Measurements from ENCODE around the gene HCLS1. TPM values are rescaled to one million over a fixed set of nuclear protein-coding genes. Genes with fewer than 3 reads are reported as not detected.
A peak's percentile ranks its signal among the peaks of the same experiment; 100 is the strongest.

The HCLS1 gene
- total and polyA plus RNA-seq, 2 experiments from 2014 or later, result 28.6 to 39.2 TPM

GRCh38 chr3:121663171-121663847, 2.6 kb upstream of the HCLS1 start:
- DNase-seq, result no peak
- Histone ChIP-seq H3K4me3 (no peak overlapping the region), H3K4me2 (ENCODE audit: unreplicated experiment) (no peak overlapping the region), H3K27me3 (replicated peaks; ENCODE audit: insufficient read depth) (no peaks in the 10 kb centered on the region), H3K27ac (no peak overlapping the region), H3K9ac (no peak overlapping the region), H3K79me2 (ENCODE audit: insufficient read depth) (peaks cover 18% of the 10 kb centered on the region), H3K36me3 (ENCODE audit: low read depth) (peaks cover 24% of the 10 kb centered on the region; the same call in 1 of the 2 replicates), H3K9me2 (ENCODE audit: insufficient read depth) (no peaks in the 10 kb centered on the region), H4K20me1 (ENCODE audit: insufficient read depth) (no peaks in the 10 kb centered on the region), H3K9me3 (ENCODE audit: low read depth) (no peaks in the 10 kb centered on the region), H2AFZ (no peak overlapping the region), H3F3A (ENCODE audit: insufficient read depth) (peaks cover 13% of the 10 kb centered on the region; the same call in 1 of the 2 replicates), H3K4me1 (ENCODE audit: insufficient read depth) (peaks cover 4% of the 10 kb centered on the region; the same call in 1 of the 2 replicates)
- in situ Hi-C loops (cut with MboI), result no loop called here
- no peak for TF ChIP-seq EZH2 (IDR thresholded peaks at IDR 0.05; ENCODE audit: insufficient read depth, poor library complexity, severe bottlenecking)
- no peak for TF ChIP-seq EZH2phosphoT487 (IDR thresholded peaks at IDR 0.05; ENCODE audit: insufficient read depth, low read depth)
- 73 to 78% methylated on average over 2 of the region's 2 CpGs for WGBS, 2 experiments (ENCODE audit: low coverage in 1 of 2, low lambda C conversion rate in 2 of 2, missing lambda C conversion rate in 2 of 2)

GRCh38 chr3:121662742-121663141, 2.0 kb upstream of the HCLS1 start:
- H2AFZ ChIP-seq, result no peak overlapping the region
- H3K27ac ChIP-seq, result no peak overlapping the region
- DNase-seq, result no peak
- no peaks in the 10 kb centered on the region for H3K9me3 ChIP-seq (ENCODE audit: low read depth)
- no peaks in the 10 kb centered on the region for H3K9me2 ChIP-seq (ENCODE audit: insufficient read depth)
- H3K4me1 ChIP-seq (ENCODE audit: insufficient read depth), result peaks cover 4% of the 10 kb centered on the region; the same call in 1 of the 2 replicates
- no peaks in the 10 kb centered on the region for H4K20me1 ChIP-seq (ENCODE audit: insufficient read depth)
- peaks cover 13% of the 10 kb centered on the region; the same call in 1 of the 2 replicates for H3F3A ChIP-seq (ENCODE audit: insufficient read depth)
- peaks cover 19% of the 10 kb centered on the region; the same call in 1 of the 2 replicates for H3K36me3 ChIP-seq (ENCODE audit: low read depth)
- no peaks in the 10 kb centered on the region for H3K27me3 ChIP-seq (replicated peaks; ENCODE audit: insufficient read depth)
- H3K79me2 ChIP-seq (ENCODE audit: insufficient read depth), result peaks cover 24% of the 10 kb centered on the region
- TF ChIP-seq EZH2phosphoT487 (IDR thresholded peaks at IDR 0.05; ENCODE audit: insufficient read depth, low read depth) (no peak), EZH2 (IDR thresholded peaks at IDR 0.05; ENCODE audit: insufficient read depth, poor library complexity, severe bottlenecking) (no peak)
- no peak overlapping the region for H3K4me3 ChIP-seq
- in situ Hi-C loops (cut with MboI), result no loop called here
- H3K4me2 ChIP-seq (ENCODE audit: unreplicated experiment), result no peak overlapping the region
- no peak overlapping the region for H3K9ac ChIP-seq

- Histone ChIP-seq H3F3A (ENCODE audit: insufficient read depth) (peaks cover 13% of the 10 kb centered on the region; the same call in 1 of the 2 replicates), H3K27me3 (replicated peaks; ENCODE audit: insufficient read depth) (no peaks in the 10 kb centered on the region), H3K36me3 (ENCODE audit: low read depth) (peaks cover 6% of the 10 kb centered on the region; the same call in 1 of the 2 replicates), H3K9me3 (ENCODE audit: low read depth) (no peaks in the 10 kb centered on the region), H3K4me1 (ENCODE audit: insufficient read depth) (peaks cover 4% of the 10 kb centered on the region; the same call in 1 of the 2 replicates), H3K4me3 (no peak overlapping the region), H3K79me2 (ENCODE audit: insufficient read depth) (peaks cover 25% of the 10 kb centered on the region), H3K4me2 (ENCODE audit: unreplicated experiment) (no peak overlapping the region), H3K9ac (no peak overlapping the region; the same call in 1 of the 2 replicates), H3K27ac (peak overlapping the region; percentile 77), H3K9me2 (ENCODE audit: insufficient read depth) (no peaks in the 10 kb centered on the region), H2AFZ (peak overlapping the region; percentile 67), H4K20me1 (ENCODE audit: insufficient read depth) (no peaks in the 10 kb centered on the region)
- in situ Hi-C loops (cut with MboI), result no loop called here
- WGBS, 2 experiments (ENCODE audit: low coverage in 1 of 2, low lambda C conversion rate in 2 of 2, missing lambda C conversion rate in 2 of 2), result 97 to 98% methylated on average over 6 of the region's 6 CpGs
- no peak for DNase-seq
- TF ChIP-seq EZH2phosphoT487 (IDR thresholded peaks at IDR 0.05; ENCODE audit: insufficient read depth, low read depth), result no peak
- no peak for TF ChIP-seq EZH2 (IDR thresholded peaks at IDR 0.05; ENCODE audit: insufficient read depth, poor library complexity, severe bottlenecking)
Measured at GRCh38 chr3:121661376-121661775, 673 bp upstream of the HCLS1 start.

- TF ChIP-seq EZH2 (IDR thresholded peaks at IDR 0.05; ENCODE audit: insufficient read depth, poor library complexity, severe bottlenecking), result no peak
- TF ChIP-seq EZH2phosphoT487 (IDR thresholded peaks at IDR 0.05; ENCODE audit: insufficient read depth, low read depth), result no peak
- Histone ChIP-seq H3K36me3 (ENCODE audit: low read depth) (no peaks in the 10 kb centered on the region; the same call in 1 of the 2 replicates), H3F3A (ENCODE audit: insufficient read depth) (peaks cover 13% of the 10 kb centered on the region; the same call in 1 of the 2 replicates), H4K20me1 (ENCODE audit: insufficient read depth) (no peaks in the 10 kb centered on the region), H3K27me3 (replicated peaks; ENCODE audit: insufficient read depth) (no peaks in the 10 kb centered on the region), H2AFZ (no peak overlapping the region), H3K4me1 (ENCODE audit: insufficient read depth) (peaks cover 4% of the 10 kb centered on the region; the same call in 1 of the 2 replicates), H3K9me2 (ENCODE audit: insufficient read depth) (no peaks in the 10 kb centered on the region), H3K79me2 (ENCODE audit: insufficient read depth) (peaks cover 25% of the 10 kb centered on the region), H3K4me2 (ENCODE audit: unreplicated experiment) (peak overlapping the region; percentile 59), H3K9ac (0 out of 2 replicates have a peak overlapping the region, but pooled peaks have one; percentile 74), H3K9me3 (ENCODE audit: low read depth) (no peaks in the 10 kb centered on the region), H3K27ac (peak overlapping the region; percentile 77), H3K4me3 (peak overlapping the region; percentile 70)
- WGBS, 2 experiments (ENCODE audit: low coverage in 1 of 2, low lambda C conversion rate in 2 of 2, missing lambda C conversion rate in 2 of 2), result 87 to 88% methylated on average over 3 of the region's 3 CpGs
- peak; percentile 13 for DNase-seq
- in situ Hi-C loops (cut with MboI), result no loop called here
Measured at GRCh38 chr3:121659586-121659985, 1.1 kb downstream of the HCLS1 start.

Measured in GM23248 (cell line).